ENCODE results near the gene DAGLA.

The DAGLA gene

GRCh38 chr11:61793083-61793828 is 113.1 kb downstream of the DAGLA start:
- Histone ChIP-seq H3K79me2 (ENCODE audit: control insufficient read depth, insufficient read depth, low read length, poor library complexity) (peaks cover 20% of the 10 kb centered on the region), H2BK12ac (ENCODE audit: low read length) (no peak overlapping the region), H3K4me3 (ENCODE audit: low read depth, low read length) (peak overlapping the region; percentile 92), H4K8ac (ENCODE audit: low read depth, low read length) (peak overlapping the region; percentile 99), H3K14ac (ENCODE audit: low read length) (peak overlapping the region; percentile 99), H3K9me3 (ENCODE audit: insufficient read depth, low read depth, low read length) (no peaks in the 10 kb centered on the region), H2AFZ (ENCODE audit: insufficient read depth, low read length, poor library complexity) (peak overlapping the region; percentile 97), H3K79me1 (ENCODE audit: low read length) (peaks cover 15% of the 10 kb centered on the region), H3K27me3 (ENCODE audit: insufficient read depth, low read length) (no peaks in the 10 kb centered on the region), H2AK5ac (ENCODE audit: low read length) (peak overlapping the region; percentile 93), H2BK120ac (ENCODE audit: insufficient read depth, low read length, poor library complexity) (peak overlapping the region; percentile 99), H2BK5ac (ENCODE audit: low read depth, low read length, poor library complexity) (peak overlapping the region; percentile 100), H3K27ac (ENCODE audit: low read depth, low read length) (peak overlapping the region; percentile 52), H3K36me3 (ENCODE audit: control insufficient read depth in 1 of 2, insufficient read depth in 2 of 2, low read length in 2 of 2) (peaks cover 33 to 38% of the 10 kb centered on the region in 2 experiments), H3K9ac (ENCODE audit: low read length) (peak overlapping the region; percentile 92), H3K4me1 (ENCODE audit: control insufficient read depth in 1 of 2, insufficient read depth in 2 of 2, low read length in 2 of 2) (peaks cover 3 to 5% of the 10 kb centered on the region in 2 experiments), H3K4me2 (ENCODE audit: low read length) (peak overlapping the region; percentile 93), H4K12ac (ENCODE audit: low read depth, low read length) (peak overlapping the region; percentile 93), H3K4ac (ENCODE audit: low read depth, low read length) (peak overlapping the region; percentile 94), H3K18ac (ENCODE audit: low read length) (peak overlapping the region; percentile 71), H4K91ac (ENCODE audit: low read depth, low read length) (peak overlapping the region; percentile 100), H3K23ac (ENCODE audit: low read length) (no peak overlapping the region)
- no CpG with 5 or more reads among the region's 29 CpGs for WGBS (ENCODE audit: extremely low coverage, insufficient coverage, insufficient read length)
- peak in 1 of 2 donors; percentile 18 for DNase-seq

DNA sequence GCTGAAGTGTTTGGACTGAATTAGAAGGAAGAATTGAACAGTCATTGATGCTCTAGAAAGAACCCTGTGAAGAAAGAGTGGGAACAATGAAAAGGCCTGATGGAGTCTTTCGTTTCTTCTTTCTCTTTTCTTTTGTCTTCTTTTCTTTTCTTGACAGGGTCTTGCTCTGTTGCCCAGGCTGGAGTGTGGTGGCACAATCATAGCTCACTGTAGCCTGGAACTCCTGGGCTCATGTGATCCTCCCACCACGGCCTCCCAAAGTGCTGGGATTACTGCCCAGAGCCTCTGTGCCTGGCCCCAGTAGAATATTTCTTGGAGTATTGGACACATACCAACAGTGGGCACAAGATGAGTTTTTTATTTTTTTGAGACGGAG is 113.6 kb downstream of the DAGLA start:
- Histone ChIP-seq H3K23ac (ENCODE audit: low read length) (no peak overlapping the region), H2AK5ac (ENCODE audit: low read length) (no peak overlapping the region), H3K4ac (ENCODE audit: low read depth, low read length) (peak overlapping the region; percentile 94), H3K4me3 (ENCODE audit: low read depth, low read length) (no peak overlapping the region), H3K4me1 (ENCODE audit: control insufficient read depth in 1 of 2, insufficient read depth in 2 of 2, low read length in 2 of 2) (peaks cover 3 to 5% of the 10 kb centered on the region in 2 experiments), H3K79me1 (ENCODE audit: low read length) (peaks cover 15% of the 10 kb centered on the region), H3K27ac (ENCODE audit: low read depth, low read length) (no peak overlapping the region), H3K9ac (ENCODE audit: low read length) (no peak overlapping the region), H3K18ac (ENCODE audit: low read length) (no peak overlapping the region), H4K91ac (ENCODE audit: low read depth, low read length) (no peak overlapping the region), H4K12ac (ENCODE audit: low read depth, low read length) (no peak overlapping the region), H3K79me2 (ENCODE audit: control insufficient read depth, insufficient read depth, low read length, poor library complexity) (peaks cover 20% of the 10 kb centered on the region), H3K9me3 (ENCODE audit: insufficient read depth, low read depth, low read length) (no peaks in the 10 kb centered on the region), H2BK12ac (ENCODE audit: low read length) (no peak overlapping the region), H3K36me3 (ENCODE audit: control insufficient read depth in 1 of 2, insufficient read depth in 2 of 2, low read length in 2 of 2) (peaks cover 29 to 34% of the 10 kb centered on the region in 2 experiments), H3K4me2 (ENCODE audit: low read length) (peak overlapping the region; percentile 93), H3K27me3 (ENCODE audit: insufficient read depth, low read length) (no peaks in the 10 kb centered on the region), H2BK5ac (ENCODE audit: low read depth, low read length, poor library complexity) (no peak overlapping the region), H2AFZ (ENCODE audit: insufficient read depth, low read length, poor library complexity) (no peak overlapping the region), H4K8ac (ENCODE audit: low read depth, low read length) (no peak overlapping the region), H2BK120ac (ENCODE audit: insufficient read depth, low read length, poor library complexity) (no peak overlapping the region), H3K14ac (ENCODE audit: low read length) (no peak overlapping the region)
- no peak for DNase-seq
- no CpG with 5 or more reads among the region's 3 CpGs for whole genome bisulfite sequencing (ENCODE audit: extremely low coverage, insufficient coverage, insufficient read length)

GRCh38 chr11:61794579-61794978 is 114.4 kb downstream of the DAGLA start:
- WGBS (ENCODE audit: extremely low coverage, insufficient coverage, insufficient read length), result no CpG with 5 or more reads among the region's 4 CpGs

DNA sequence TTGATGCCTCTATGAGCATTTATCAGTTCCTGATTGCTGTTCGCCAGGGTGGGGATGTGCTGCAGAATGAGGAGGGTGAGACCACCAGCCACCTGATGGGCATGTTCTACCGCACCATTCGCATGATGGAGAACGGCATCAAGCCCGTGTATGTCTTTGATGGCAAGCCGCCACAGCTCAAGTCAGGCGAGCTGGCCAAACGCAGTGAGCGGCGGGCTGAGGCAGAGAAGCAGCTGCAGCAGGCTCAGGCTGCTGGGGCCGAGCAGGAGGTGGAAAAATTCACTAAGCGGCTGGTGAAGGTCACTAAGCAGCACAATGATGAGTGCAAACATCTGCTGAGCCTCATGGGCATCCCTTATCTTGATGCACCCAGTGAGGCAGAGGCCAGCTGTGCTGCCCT is 115.3 kb downstream of the DAGLA start:
- H3K4me2 ChIP-seq (ENCODE audit: low read length), result no peak overlapping the region

More at GRCh38 chr11:61794579-61794978, 114.4 kb downstream of the DAGLA start:
- no peak overlapping the region for H3K9ac ChIP-seq (ENCODE audit: low read length)
- no peak overlapping the region for H4K91ac ChIP-seq (ENCODE audit: low read depth, low read length)
- H3K23ac ChIP-seq (ENCODE audit: low read length), result no peak overlapping the region
- H4K12ac ChIP-seq (ENCODE audit: low read depth, low read length), result no peak overlapping the region
- H3K79me2 ChIP-seq (ENCODE audit: control insufficient read depth, insufficient read depth, low read length, poor library complexity), result peaks cover 20% of the 10 kb centered on the region
- H3K27me3 ChIP-seq (ENCODE audit: insufficient read depth, low read length), result no peaks in the 10 kb centered on the region
- H3K27ac ChIP-seq (ENCODE audit: low read depth, low read length), result no peak overlapping the region
- peak overlapping the region; percentile 80 for H3K4ac ChIP-seq (ENCODE audit: low read depth, low read length)
- peaks cover 21 to 30% of the 10 kb centered on the region in 2 experiments for H3K36me3 ChIP-seq (ENCODE audit: control insufficient read depth in 1 of 2, insufficient read depth in 2 of 2, low read length in 2 of 2)
- H3K4me3 ChIP-seq (ENCODE audit: low read depth, low read length), result no peak overlapping the region
- H3K4me2 ChIP-seq (ENCODE audit: low read length), result no peak overlapping the region
- peaks cover 15% of the 10 kb centered on the region for H3K79me1 ChIP-seq (ENCODE audit: low read length)
- H3K18ac ChIP-seq (ENCODE audit: low read length), result no peak overlapping the region
- H2BK120ac ChIP-seq (ENCODE audit: insufficient read depth, low read length, poor library complexity), result no peak overlapping the region
- no peak overlapping the region for H2BK5ac ChIP-seq (ENCODE audit: low read depth, low read length, poor library complexity)
- H2AK5ac ChIP-seq (ENCODE audit: low read length), result no peak overlapping the region
- peaks cover 3 to 5% of the 10 kb centered on the region in 2 experiments for H3K4me1 ChIP-seq (ENCODE audit: control insufficient read depth in 1 of 2, insufficient read depth in 2 of 2, low read length in 2 of 2)
- H2BK12ac ChIP-seq (ENCODE audit: low read length), result no peak overlapping the region
- H3K14ac ChIP-seq (ENCODE audit: low read length), result no peak overlapping the region
- H2AFZ ChIP-seq (ENCODE audit: insufficient read depth, low read length, poor library complexity), result no peak overlapping the region
- DNase-seq, result no peak
- no peaks in the 10 kb centered on the region for H3K9me3 ChIP-seq (ENCODE audit: insufficient read depth, low read depth, low read length)
- no peak overlapping the region for H4K8ac ChIP-seq (ENCODE audit: low read depth, low read length)

More for the DNA sequence above, 115.3 kb downstream of the DAGLA start:
- no peak overlapping the region for H4K91ac ChIP-seq (ENCODE audit: low read depth, low read length)
- H3K79me1 ChIP-seq (ENCODE audit: low read length), result peaks cover 15% of the 10 kb centered on the region
- H2AK5ac ChIP-seq (ENCODE audit: low read length), result no peak overlapping the region
- no peak overlapping the region for H2BK120ac ChIP-seq (ENCODE audit: insufficient read depth, low read length, poor library complexity)
- no peak overlapping the region for H2AFZ ChIP-seq (ENCODE audit: insufficient read depth, low read length, poor library complexity)
- peaks cover 14 to 24% of the 10 kb centered on the region in 2 experiments for H3K36me3 ChIP-seq (ENCODE audit: control insufficient read depth in 1 of 2, insufficient read depth in 2 of 2, low read length in 2 of 2)
- no peak overlapping the region for H2BK12ac ChIP-seq (ENCODE audit: low read length)
- no peak overlapping the region for H3K23ac ChIP-seq (ENCODE audit: low read length)
- H3K14ac ChIP-seq (ENCODE audit: low read length), result no peak overlapping the region
- peak overlapping the region; percentile 38 for H3K18ac ChIP-seq (ENCODE audit: low read length)
- WGBS (ENCODE audit: extremely low coverage, insufficient coverage, insufficient read length), result no CpG with 5 or more reads among the region's 12 CpGs
- no peaks in the 10 kb centered on the region for H3K27me3 ChIP-seq (ENCODE audit: insufficient read depth, low read length)
- H3K27ac ChIP-seq (ENCODE audit: low read depth, low read length), result no peak overlapping the region
- H3K4me3 ChIP-seq (ENCODE audit: low read depth, low read length), result no peak overlapping the region
- no peak overlapping the region for H2BK5ac ChIP-seq (ENCODE audit: low read depth, low read length, poor library complexity)
- no peak overlapping the region for H4K8ac ChIP-seq (ENCODE audit: low read depth, low read length)
- H4K12ac ChIP-seq (ENCODE audit: low read depth, low read length), result no peak overlapping the region
- no peaks in the 10 kb centered on the region for H3K9me3 ChIP-seq (ENCODE audit: insufficient read depth, low read depth, low read length)
- H3K79me2 ChIP-seq (ENCODE audit: control insufficient read depth, insufficient read depth, low read length, poor library complexity), result peaks cover 20% of the 10 kb centered on the region
- H3K4me1 ChIP-seq (ENCODE audit: control insufficient read depth in 1 of 2, insufficient read depth in 2 of 2, low read length in 2 of 2), result peaks cover 3 to 5% of the 10 kb centered on the region in 2 experiments
- peak overlapping the region; percentile 53 for H3K4ac ChIP-seq (ENCODE audit: low read depth, low read length)
- H3K9ac ChIP-seq (ENCODE audit: low read length), result no peak overlapping the region
- no peak for DNase-seq

Measured in trophoblast cell (in vitro differentiated cells and primary cell).